Loucy (cell line): ENCODE measurements around the gene ST6GAL1.

Experiments
- H2AFZ ChIP-seq: fragments of 200-600 bp; sonication (generic); 2 replicates; pipeline ENCODE4 v1.6.0; 2016; ENCODE audit warnings: antibody characterized with exemption, mild to moderate bottlenecking, low read length, moderate library complexity
- H3F3A ChIP-seq: fragments of 200-600 bp; 2 replicates; pipeline ENCODE4 v1.6.0; 2016; ENCODE audit warnings: antibody characterized with exemption, low read depth, mild to moderate bottlenecking
- H3K27me3 ChIP-seq: fragments of 200-600 bp; sonication (generic); 2 replicates; pipeline ENCODE4 v1.6.1; 2014; ENCODE audit warnings: low read length, mild to moderate bottlenecking; ENCODE audit not compliant: insufficient read depth, poor library complexity, severe bottlenecking
- H3K36me3 ChIP-seq: fragments of 200-600 bp; sonication (generic); 2 replicates; pipeline ENCODE4 v1.6.1; 2016; ENCODE audit warnings: low read length; ENCODE audit not compliant: insufficient read depth
- H3K4me1 ChIP-seq: fragments of 200-600 bp; sonication (generic); 2 replicates; pipeline ENCODE4 v1.5.1; 2014; ENCODE audit warnings: low read length, mild to moderate bottlenecking; ENCODE audit not compliant: insufficient read depth, poor library complexity, severe bottlenecking
- H3K4me2 ChIP-seq: fragments of 200-600 bp; sonication (generic); 2 replicates; pipeline ENCODE4 v1.6.0; 2014; ENCODE audit warnings: antibody characterized with exemption, low read length, low read depth, mild to moderate bottlenecking; ENCODE audit not compliant: poor library complexity, severe bottlenecking
- H3K4me3 ChIP-seq: fragments of 200-600 bp; sonication (generic); 2 replicates; pipeline ENCODE4 v1.5.1; 2014; ENCODE audit warnings: low read length, mild to moderate bottlenecking, mixed read lengths; ENCODE audit not compliant: poor library complexity, severe bottlenecking
- H3K79me2 ChIP-seq: fragments of 200-600 bp; sonication (generic); 2 replicates; pipeline ENCODE4 v1.6.1; 2014; ENCODE audit warnings: low read length; ENCODE audit not compliant: insufficient read depth
- H3K9ac ChIP-seq: fragments of 200-600 bp; sonication (generic); 2 replicates; pipeline ENCODE4 v1.6.0; 2014; ENCODE audit warnings: mild to moderate bottlenecking, low read depth, low read length, moderate library complexity; ENCODE audit not compliant: poor library complexity, severe bottlenecking
- H3K9me2 ChIP-seq: fragments of 200-600 bp; sonication (generic); replicated peaks from 2 replicates; pipeline ENCODE4 v1.6.1; 2016; ENCODE audit warnings: low read depth, low read length, mixed read lengths
- H3K9me3 ChIP-seq: fragments of 200-600 bp; sonication (generic); 2 replicates; pipeline ENCODE4 v1.6.1; 2014; ENCODE audit warnings: mild to moderate bottlenecking, antibody characterized with exemption, low read length, low read depth; ENCODE audit not compliant: insufficient read depth
- H4K20me1 ChIP-seq: fragments of 200-600 bp; sonication (generic); 2 replicates; pipeline ENCODE4 v1.6.0; 2014; ENCODE audit warnings: antibody characterized with exemption, low read length, mild to moderate bottlenecking; ENCODE audit not compliant: insufficient read depth, poor library complexity, severe bottlenecking
- EZH2phosphoT487 ChIP-seq: fragments of 200-600 bp; IDR thresholded peaks from 2 replicates; pipeline ENCODE4 v1.6.1; 2018; ENCODE audit warnings: antibody characterized with exemption, mild to moderate bottlenecking, moderate library complexity, borderline replicate concordance
- TF ChIP-seq, protein P1 (sequence below): fragments of 200-600 bp; sonication (generic); conservative IDR thresholded peaks from 2 replicates; pipeline ENCODE4 v1.5.1; 2014; ENCODE audit warnings: mild to moderate bottlenecking, antibody characterized with exemption, low read length

Gene ST6GAL1

DNA sequence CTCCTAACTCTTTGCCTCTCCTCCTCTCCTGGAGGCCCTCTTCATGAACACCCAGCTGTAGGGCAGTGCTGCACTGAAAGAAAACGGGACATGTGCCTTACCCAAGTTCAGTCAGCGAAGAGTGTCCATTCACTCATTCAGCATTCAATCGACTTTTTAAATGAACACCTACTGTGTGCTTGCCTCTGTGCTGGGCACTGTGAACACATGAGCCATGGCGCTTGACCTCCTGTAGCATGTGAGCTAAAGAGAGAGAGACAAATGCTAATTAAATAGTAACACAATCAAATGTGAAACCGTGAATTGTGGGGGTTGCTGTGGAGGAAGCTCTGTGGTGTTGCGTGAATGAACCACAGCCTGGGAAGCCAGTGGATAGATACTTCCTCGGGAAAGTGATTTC, 43.4 kb downstream of the ST6GAL1 start:
- H3F3A ChIP-seq = no peaks in the 10 kb centered on the region
- H3K4me3 ChIP-seq = no peak overlapping the region
- no peaks in the 10 kb centered on the region for H3K79me2 ChIP-seq
- no peak overlapping the region for H2AFZ ChIP-seq
- no peak overlapping the region for H3K4me2 ChIP-seq
- no peak overlapping the region for H3K9ac ChIP-seq
- no peaks in the 10 kb centered on the region for H3K9me3 ChIP-seq
- H4K20me1 ChIP-seq = no peaks in the 10 kb centered on the region
- TF ChIP-seq EZH2phosphoT487 = no peak
- TF ChIP-seq, protein P1, sequence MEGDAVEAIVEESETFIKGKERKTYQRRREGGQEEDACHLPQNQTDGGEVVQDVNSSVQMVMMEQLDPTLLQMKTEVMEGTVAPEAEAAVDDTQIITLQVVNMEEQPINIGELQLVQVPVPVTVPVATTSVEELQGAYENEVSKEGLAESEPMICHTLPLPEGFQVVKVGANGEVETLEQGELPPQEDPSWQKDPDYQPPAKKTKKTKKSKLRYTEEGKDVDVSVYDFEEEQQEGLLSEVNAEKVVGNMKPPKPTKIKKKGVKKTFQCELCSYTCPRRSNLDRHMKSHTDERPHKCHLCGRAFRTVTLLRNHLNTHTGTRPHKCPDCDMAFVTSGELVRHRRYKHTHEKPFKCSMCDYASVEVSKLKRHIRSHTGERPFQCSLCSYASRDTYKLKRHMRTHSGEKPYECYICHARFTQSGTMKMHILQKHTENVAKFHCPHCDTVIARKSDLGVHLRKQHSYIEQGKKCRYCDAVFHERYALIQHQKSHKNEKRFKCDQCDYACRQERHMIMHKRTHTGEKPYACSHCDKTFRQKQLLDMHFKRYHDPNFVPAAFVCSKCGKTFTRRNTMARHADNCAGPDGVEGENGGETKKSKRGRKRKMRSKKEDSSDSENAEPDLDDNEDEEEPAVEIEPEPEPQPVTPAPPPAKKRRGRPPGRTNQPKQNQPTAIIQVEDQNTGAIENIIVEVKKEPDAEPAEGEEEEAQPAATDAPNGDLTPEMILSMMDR = no peak
- H3K27me3 ChIP-seq = no peaks in the 10 kb centered on the region
- no peaks in the 10 kb centered on the region for H3K9me2 ChIP-seq
- peaks cover 18% of the 10 kb centered on the region; the same call in 1 of the 2 replicates for H3K36me3 ChIP-seq
- peaks cover 3% of the 10 kb centered on the region for H3K4me1 ChIP-seq

DNA sequence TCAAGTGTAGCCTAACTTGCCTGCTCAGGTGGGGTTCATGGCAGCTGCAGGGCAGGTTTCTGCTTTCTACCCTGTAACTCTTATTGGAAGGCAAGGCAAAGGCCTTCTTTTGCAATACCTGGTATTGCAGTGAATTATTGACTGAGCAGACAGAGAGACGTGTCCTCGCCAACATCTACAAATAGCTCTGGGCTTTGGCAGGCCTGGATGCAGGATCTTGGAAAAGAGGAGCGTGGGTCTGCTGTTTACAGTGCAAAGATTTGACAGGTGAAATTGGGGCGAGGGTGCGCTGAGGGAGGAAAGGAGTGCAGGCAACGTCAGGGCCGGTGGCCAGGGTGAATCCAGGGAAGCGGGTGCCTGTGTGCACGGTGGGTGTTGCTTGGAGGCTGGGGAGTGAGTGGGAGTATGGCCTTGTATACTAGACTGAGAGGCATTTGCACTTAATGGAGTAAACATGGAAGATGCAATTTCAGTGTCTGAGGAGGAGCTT, 44.5 kb downstream of the ST6GAL1 start:
- Histone ChIP-seq H3K79me2 (no peaks in the 10 kb centered on the region), H4K20me1 (no peaks in the 10 kb centered on the region), H2AFZ (no peak overlapping the region), H3K9ac (no peak overlapping the region), H3K9me2 (no peaks in the 10 kb centered on the region), H3K27me3 (no peaks in the 10 kb centered on the region), H3K9me3 (no peaks in the 10 kb centered on the region), H3F3A (no peaks in the 10 kb centered on the region), H3K4me2 (no peak overlapping the region), H3K36me3 (peaks cover 22% of the 10 kb centered on the region; the same call in 1 of the 2 replicates), H3K4me1 (no peaks in the 10 kb centered on the region), H3K4me3 (no peak overlapping the region)
- TF ChIP-seq, protein P1 = no peak
- no peak for TF ChIP-seq EZH2phosphoT487

DNA sequence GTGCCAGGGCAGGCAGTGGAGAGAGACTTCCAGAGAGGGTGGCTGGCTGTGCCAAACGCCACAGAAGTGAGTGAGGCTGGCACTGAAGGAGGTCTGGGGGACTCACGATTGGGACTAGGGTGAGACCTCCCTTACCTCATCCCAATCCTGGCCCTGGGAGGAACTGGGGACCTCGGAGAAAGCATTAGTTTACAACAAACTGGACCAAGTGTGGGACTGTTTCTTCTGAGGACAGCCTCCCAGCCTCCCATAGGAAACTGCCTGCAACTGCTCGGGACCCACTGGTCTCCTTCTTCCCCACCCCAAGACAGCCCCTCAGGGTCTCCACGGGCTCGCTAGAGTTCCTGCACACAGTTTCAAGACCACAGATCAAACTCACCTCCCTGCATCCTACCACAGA, 45.4 kb downstream of the ST6GAL1 start:
- H3K9me2 ChIP-seq = no peaks in the 10 kb centered on the region
- no peak overlapping the region for H2AFZ ChIP-seq
- H3K9ac ChIP-seq = no peak overlapping the region
- H3K4me1 ChIP-seq = no peaks in the 10 kb centered on the region
- peaks cover 25% of the 10 kb centered on the region; the same call in 1 of the 2 replicates for H3K36me3 ChIP-seq
- H3K27me3 ChIP-seq = no peaks in the 10 kb centered on the region
- H3K4me3 ChIP-seq = no peak overlapping the region
- no peak overlapping the region for H3K4me2 ChIP-seq
- no peaks in the 10 kb centered on the region for H3K9me3 ChIP-seq
- no peaks in the 10 kb centered on the region for H3F3A ChIP-seq
- no peaks in the 10 kb centered on the region for H3K79me2 ChIP-seq
- H4K20me1 ChIP-seq = no peaks in the 10 kb centered on the region
- TF ChIP-seq, protein P1 = no peak
- no peak for TF ChIP-seq EZH2phosphoT487
